Tibial nerve (tissue), 4 donors: ENCODE measurements around the gene LSM2.
"Not testable (repeated sequence)": the region's sequence is repeated elsewhere in the genome, so short reads cannot be mapped to it uniquely, and the experiment has no call there.

Source experiments
- CTCF ChIP-seq, 5 experiments: fragments of 200-600 bp in 3 of 5; fragments of 450-650 bp in 2 of 5; sonication (generic) in 3 of 5; IDR thresholded peaks; one replicate each; pipeline ENCODE4 v1.5.1; 2016 to 2019; ENCODE audit warnings: antibody characterized with exemption in 5 of 5, mild to moderate bottlenecking in 3 of 5, moderate library complexity in 2 of 5
- EP300 ChIP-seq, 2 donors: sonication (generic); formaldehyde crosslinking; IDR thresholded peaks; one replicate each; pipeline ENCODE4 v1.6.1; 2017; ENCODE audit warnings: antibody characterized with exemption in 2 of 2, mild to moderate bottlenecking in 1 of 2
- POLR2A ChIP-seq, 2 donors: fragments of 450-650 bp; IDR thresholded peaks; one replicate each; pipeline ENCODE4 v1.6.1; 2017; ENCODE audit warnings: antibody characterized with exemption in 2 of 2, mild to moderate bottlenecking in 2 of 2, moderate library complexity in 2 of 2

- TF ChIP-seq CTCF, POLR2A (IDR thresholded peaks at IDR 0.05): not testable (repeated sequence)
- peak in 1 of 2 donors; percentile 61 for TF ChIP-seq EP300 (IDR thresholded peaks at IDR 0.05)
These were observed 11.3 kb upstream of the LSM2 start for GRCh38 chr6:31817929-31818511.
